NT2/D1 (cell line): ENCODE measurements around the gene EPHA5.

Experiments
- SUZ12 ChIP-seq: IDR thresholded peaks from 2 replicates; pipeline ENCODE4 v1.6.1; 2011; ENCODE audit not compliant: insufficient read length, insufficient read depth; ENCODE audit errors: extremely low read depth
- YY1 ChIP-seq: IDR thresholded peaks from 2 replicates; pipeline ENCODE4 v1.6.1; 2011; ENCODE audit not compliant: insufficient read length, insufficient read depth

- TF ChIP-seq YY1 (no peak), SUZ12 (no peak)
Measured at GRCh38 chr4:65287071-65287470, 383.2 kb downstream of the EPHA5 start.
